Kidney capillary endothelial cell (primary cell): ENCODE results near the gene USP1.

ENCODE experiments used
- DNase-seq: peaks from one replicate; pipeline ENCODE4 v3.0.0-alpha.2; 2018; ENCODE audit warnings: low spot score

USP1 gene

DNA sequence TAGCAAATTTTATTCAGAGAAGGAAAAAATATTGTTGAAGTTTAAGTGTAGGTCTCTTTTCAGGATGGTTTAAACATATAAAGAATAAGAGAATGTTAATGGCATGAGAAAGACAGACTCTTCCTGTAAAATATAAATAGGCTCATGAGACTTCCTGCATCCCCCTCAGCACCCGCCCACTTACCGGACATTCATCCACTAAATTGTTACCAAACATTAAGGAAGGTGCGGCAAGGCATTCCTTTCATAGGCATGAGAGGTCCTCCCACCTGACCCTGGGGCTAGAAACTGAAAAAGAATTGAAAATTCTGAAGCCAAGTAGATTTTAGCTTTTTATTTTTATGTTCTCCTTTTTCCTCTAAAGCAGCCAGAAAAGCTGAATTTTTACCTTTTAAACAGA, 10.6 kb upstream of the USP1 start:
- DNase-seq, result no peak

DNA sequence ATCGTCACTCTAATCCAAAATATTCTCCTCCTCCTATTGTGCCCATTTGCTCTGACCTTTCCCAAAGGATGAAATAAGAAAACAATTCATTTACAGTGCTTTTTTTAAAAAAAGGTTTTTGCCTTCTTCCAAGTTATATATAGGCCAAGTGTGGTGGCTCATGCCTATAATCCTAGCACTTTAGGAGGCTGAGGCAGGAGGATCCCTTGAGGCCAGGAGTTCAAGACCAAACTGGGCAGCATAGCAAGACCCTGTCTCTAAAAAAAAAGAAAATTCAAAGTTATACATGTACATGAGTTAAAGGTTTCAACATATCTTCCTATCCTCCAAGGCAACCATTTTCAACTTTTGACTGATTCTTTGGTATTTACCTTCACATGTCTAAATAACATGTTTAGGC, 10.1 kb upstream of the USP1 start:
- DNase-seq, result no peak

DNA sequence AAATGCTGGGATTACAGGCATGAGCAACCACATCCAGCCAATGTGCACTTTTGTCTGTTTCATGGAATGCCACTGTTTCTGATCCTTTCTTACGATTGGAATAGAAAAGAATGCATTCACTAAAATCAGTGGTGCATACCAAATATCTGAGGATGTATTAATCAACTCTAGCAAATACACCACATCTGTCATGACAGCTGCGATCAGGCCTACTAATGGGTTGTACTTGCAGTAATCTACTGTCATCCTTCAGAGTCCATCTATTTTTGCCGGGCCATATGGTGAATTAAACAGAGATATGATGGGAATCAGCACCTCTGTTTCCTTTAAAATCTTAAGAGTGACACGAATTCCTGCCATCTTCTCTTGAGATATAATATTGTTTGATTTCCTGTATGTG, 8.5 kb upstream of the USP1 start:
- no peak for DNase-seq

DNA sequence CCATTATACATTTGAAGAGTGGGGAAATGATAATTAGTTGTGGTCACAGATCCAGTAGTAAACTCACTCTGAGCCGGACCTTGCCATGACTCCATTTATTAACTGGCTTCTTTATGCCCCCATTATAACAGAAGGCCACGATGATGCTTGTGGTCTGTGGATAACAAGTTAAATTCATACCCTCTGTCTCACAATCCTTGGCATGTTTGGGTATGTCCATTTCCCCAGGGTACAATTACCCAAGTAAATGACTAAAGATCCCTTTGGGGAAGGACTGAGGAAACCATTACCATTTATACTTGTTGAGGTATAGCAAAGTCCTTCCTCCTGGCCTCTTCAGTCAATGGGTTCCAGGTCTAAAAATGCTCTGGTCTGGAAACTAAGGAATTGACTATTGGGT, 7.3 kb upstream of the USP1 start:
- DNase-seq, result no peak

DNA sequence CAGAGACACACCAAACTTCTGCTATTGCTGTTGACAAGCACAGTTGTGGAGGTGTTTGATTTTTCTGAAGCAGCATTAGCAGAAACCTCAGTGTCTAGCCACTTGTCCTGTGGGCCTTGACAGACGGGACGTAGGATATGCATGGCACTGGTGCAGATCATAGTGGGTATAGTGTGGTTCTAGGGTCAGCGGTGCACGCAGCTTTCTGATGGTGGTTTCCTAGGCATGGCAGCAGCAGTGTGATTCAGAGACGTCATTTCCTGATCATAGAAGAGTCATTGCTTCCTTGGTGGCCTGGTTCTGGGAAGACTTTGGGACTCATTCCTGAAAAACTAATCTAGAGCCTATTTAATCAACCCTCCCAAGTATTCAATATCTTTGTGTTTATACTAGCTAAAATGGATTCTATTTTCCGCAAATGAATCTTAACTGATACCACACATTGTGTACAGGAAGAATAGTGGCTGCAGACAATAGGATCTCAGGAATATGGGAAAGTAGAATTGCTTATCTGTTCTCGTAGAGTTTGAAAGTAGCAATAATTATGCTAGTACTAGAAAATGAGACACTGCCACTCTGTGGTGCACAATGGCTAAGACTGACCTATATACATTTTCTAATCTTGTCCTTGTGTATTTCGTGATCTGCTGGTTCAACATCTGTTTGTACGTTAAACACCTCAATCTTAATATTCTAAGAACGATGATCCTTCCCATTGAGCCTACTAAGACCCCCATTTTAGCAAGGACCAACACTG, 2.8 kb upstream of the USP1 start:
- DNase-seq, result no peak

DNA sequence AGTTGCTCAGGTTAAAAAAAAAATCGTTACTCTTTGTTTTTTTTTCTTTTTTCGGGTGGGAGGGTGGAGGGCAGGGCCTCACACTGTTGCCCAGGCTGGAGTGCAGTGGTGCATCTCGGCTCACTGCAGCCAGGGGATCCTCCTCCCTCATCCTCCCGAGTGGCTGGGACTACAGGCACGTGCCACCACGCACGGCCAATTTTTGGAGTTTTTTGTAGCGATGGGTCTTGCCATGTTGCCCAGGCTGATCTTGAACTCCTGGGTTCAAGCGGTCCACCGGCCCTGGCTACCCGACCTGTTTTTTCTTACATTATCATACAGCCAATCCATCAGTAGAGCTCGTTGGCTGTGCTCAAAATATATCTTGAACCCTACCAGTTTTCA, 2.2 kb upstream of the USP1 start:
- DNase-seq, result no peak

DNA sequence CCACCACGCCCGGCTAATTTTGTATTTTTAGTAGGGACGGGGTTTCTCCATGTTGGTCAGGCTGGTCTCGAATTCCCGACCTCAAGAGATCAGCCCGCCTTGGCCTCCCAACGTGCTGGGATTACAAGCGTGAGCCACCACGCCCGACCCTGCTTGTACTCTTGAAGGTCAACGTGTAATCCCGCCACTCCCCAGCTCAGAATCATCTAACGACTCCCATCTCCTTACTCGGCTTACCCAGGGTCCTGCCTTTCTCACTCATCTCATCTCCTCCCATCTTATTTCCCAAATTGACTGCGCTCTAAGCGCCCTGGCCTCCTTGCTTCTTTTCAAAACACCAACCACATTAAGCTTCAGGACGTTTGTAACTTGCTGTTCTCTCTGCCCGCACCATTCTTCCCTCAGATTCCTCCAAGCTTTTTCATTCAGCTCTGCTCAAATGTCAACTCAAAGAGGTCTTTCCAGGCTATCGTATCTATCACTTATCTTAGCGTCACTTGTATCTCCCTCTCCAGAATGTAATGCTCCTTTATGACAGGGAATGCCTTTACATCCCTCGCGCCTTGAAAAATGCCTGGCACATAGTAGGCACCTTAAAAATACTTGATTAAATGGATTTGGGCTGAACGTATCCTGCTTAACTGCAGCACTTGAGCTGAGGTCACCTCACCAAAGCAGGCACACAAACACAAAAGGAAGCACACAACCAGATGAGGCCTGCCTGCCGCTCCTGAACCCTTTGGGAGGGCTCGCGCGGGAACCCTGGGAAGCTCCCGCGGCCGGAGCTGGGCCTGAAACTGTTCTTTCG, 1.4 kb upstream of the USP1 start:
- DNase-seq, result no peak

DNA sequence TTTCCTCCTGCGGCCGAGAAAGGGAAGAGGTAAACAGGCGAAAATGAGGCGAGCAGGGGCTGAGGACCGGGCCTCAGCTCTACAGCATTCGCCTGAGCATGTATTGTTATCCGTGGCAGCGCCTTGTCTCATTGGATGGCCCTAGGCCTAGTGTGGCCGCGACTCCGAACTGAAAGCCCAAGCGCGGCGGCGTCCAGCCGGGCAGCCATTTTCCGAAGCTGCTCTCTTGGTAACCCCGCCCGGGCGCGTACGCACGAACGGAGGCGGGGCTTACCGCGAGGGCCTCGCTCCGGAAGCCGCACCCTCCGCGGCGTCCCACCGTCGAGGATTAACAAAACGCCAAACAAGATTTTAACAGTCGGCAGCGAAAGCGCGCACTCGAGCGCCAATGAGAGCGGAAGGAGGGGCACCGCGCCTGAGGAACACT, 797 bp upstream of the USP1 start:
- DNase-seq, result no peak

DNA sequence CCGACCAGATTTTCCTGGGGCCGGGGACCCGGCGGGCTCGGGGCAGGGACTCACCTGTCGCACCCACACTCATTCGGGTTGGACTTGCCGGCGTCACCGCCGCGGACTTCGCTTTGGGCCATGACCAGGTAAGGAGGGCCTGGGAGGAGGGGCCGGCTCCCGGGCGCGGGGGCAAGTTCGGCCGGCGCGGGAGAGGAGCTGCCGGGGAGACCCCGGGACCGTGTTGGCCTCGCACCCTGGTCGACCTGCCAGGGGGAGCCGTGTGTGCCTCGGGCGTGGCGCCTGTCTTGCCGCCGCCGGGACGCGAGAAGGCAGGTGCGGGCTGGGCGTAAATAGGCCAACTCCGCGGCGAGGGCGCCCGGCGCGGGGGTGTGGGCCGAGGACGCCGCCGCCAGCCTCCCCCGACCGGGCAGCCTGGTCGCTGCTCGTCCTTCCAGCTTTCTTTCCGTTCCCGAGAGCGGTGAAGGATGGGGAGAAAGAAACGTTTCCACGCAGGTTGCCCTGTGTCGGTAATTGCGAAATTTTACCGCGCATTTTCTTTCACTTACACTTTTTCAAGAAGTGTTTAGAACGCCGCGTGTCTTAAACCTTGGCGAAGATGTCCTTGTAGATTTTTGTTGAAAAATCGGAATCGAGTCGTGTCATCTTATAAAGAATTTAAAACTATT, 558 bp downstream of the USP1 start:
- DNase-seq, result no peak

DNA sequence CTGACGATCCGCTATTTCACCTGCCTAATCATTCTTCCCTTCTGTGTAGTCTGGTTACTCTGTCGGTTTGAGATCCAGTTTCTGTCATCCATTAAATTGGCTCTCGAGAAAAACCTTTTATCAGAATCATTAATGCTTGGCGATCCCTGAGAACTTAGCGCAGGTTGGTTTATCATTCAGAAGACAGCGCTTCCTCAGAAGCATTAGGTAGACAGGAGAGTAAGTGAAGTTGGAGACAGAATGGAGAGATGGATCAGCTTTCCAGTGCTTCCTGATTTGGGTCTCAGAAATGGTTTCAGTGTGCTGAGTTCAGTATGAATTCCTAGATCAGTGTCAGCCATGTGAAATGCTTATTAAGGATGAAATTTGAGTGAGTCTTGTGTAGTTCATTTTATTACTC, 1.3 kb downstream of the USP1 start:
- DNase-seq, result no peak

DNA sequence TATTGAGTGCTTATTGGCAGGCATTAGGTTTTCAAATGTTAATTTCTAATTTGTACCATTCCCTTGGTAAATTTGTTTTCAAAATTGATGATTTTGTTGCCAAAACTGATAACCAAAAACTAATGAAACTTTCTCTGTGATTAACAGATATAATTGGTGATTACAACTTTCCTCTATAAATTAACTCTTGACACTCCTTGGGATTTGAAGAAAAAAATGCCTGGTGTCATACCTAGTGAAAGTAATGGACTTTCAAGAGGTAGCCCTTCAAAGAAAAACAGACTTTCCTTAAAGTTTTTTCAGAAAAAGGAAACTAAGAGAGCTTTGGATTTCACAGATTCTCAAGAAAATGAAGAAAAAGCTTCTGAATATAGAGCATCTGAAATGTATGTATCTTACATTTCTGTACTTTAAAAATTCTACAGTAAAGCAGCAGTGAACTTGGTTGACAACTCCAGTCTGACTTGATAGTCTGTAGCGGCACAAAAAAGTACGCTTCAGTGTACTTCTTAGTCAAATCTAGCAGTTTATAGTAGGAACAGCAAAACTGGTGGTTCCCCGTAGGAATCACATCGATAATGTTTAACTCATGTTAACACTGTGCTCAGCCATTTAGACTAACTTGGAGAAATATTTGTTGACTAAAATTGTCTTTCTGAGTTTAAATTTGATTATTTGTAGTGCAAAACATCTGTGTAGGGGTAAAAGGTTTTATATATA, 3.0 kb downstream of the USP1 start:
- DNase-seq, result no peak

DNA sequence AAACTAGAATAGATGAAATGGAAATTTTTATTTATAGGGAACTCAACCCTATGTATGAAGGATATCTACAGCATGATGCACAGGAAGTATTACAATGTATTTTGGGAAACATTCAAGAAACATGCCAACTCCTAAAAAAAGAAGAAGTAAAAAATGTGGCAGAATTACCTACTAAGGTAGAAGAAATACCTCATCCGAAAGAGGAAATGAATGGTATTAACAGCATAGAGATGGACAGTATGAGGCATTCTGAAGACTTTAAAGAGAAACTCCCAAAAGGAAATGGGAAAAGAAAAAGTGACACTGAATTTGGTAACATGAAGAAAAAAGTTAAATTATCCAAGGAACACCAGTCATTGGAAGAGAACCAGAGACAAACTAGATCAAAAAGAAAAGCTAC, 7.9 kb downstream of the USP1 start:
- no peak for DNase-seq

DNA sequence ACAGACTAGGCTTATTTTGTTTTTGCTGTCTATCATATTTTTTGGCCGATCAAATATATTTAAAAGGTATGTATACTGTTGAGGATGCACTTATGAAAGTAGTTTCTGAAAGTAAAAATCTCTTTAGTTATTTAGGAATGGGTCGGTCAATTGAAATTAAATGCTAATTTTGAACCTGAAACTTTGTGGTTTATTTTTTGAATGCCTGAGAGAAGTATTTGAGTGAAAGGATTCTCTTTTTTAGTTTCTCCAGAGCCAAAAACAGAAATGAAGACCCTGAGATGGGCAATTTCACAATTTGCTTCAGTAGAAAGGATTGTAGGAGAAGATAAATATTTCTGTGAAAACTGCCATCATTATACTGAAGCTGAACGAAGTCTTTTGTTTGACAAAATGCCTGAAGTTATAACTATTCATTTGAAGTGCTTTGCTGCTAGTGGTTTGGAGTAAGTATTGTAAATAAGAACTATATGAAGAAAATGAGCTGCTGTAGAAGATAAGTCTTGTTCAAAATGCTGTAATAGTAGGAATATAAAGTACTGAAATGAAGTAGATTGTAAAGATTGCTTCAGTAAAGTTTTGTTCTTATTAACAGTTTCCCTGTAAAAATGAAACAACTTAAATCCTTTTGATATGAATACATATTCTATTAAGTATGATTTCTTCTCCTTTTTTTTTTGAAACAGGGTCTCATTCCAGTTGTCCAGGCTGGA, 11.5 kb downstream of the USP1 start:
- no peak for DNase-seq

DNA sequence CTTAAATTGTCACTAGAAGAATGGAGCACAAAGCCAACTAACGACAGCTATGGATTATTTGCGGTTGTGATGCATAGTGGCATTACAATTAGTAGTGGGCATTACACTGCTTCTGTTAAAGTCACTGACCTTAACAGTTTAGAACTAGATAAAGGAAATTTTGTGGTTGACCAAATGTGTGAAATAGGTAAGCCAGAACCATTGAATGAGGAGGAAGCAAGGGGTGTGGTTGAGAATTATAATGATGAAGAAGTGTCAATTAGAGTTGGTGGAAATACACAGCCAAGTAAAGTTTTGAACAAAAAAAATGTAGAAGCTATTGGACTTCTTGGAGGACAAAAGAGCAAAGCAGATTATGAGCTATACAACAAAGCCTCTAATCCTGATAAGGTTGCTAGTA, 13.5 kb downstream of the USP1 start:
- DNase-seq, result no peak

DNA sequence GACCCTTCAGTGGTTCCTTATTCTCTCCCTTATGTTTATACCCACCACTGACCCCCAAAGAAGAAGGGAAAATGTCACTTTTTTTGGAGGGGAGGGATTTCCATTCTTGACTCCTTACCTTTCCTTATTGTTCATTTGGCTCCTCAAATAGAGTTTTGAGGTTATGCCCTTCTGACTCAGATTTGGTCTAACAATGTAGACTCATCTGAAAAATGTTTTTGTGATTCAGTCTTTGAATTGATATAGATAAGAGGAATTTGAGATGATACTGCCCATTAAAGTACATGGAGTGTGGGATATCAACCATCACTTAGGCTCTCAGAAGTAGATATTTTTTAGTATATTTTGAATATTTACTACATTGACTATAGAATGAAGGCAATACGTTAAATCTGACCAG, 16.1 kb downstream of the USP1 start:
- no peak for DNase-seq

DNA sequence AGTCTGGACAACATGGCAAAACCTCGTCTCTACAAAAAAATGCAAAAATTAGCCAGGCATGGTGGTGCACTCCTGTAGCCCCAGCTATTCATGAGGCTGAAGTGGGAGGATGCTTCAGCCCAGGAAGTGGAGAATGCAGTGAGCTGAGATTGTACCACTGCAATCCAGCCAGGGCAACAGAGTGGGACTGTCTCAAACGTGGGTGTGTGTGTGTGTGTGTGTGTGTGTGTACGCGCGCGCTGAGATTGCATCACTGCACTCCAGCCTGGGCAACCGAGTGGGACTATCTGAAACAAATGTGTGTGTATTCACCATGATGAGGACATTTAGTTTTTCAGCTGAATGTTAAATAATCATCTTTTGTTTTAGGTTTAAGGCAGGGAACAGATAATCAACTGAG, 21.1 kb downstream of the USP1 start:
- DNase-seq, result no peak

DNA sequence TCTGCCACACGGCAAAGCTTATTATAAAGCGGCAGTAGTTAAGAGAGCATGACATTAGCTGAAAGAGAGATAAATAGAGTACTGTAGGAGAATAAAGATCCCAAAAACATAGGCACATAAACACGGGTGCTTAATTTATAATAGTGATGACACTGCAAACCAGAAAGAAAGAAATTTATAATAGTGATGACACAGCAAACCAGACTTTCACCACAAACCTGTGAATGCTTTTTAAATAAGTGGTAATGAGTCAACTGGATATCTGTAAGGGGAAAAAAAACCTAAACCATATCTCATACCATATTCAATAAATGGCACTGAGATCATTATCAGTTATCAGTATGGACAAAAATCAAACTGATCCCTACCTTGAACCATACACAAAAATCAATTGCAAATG, 25.5 kb downstream of the USP1 start:
- DNase-seq, result no peak

DNA sequence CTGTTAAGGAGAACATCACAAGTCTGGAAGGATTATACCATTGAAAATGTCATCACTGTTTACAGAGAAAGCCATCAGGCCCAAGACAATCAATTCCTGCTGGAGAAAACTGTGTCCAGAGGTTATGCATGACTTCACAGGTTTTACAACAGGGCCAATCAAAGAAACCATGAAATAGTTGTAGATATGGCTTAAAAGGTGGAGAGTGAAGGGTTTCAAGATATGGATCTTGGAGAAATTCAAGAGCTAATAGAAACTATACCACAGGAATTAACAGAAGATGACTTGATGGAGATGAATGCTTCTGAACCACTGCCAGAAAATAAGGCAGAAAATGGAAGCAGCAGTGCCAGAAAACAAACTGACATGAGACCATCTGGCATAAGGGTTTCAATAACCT, 30.2 kb downstream of the USP1 start:
- no peak for DNase-seq

DNA sequence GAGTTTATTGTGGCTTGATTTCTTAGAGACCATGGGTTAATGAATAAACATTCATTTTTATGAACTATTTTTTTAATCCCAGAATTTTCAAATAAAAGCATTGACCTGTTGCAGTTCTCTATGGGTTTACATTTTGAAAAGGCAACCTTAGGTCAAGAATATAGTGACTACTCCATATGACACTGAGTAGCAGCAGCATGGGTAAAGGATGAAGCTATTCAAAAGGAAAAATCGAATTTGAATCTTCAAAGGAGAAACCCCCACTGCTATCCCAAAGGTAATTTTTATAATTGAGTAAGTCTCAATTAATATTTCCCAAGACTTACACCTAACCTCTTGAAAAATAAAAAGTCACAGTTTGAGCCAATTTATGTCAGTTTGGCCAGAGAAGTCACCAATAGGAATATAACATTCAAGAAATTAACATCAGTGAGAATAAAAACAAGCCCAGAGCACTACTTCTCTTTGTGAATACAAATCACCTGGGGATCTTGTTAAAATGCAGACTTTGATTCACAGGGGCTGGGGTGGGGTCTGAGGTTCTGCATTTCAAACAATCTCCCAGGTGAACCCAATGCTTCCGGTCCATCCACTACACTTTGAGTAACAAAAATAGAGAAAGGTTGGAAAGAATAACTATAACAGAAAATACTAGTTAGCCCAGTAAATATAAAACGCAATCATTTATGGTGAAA, 39.8 kb downstream of the USP1 start:
- DNase-seq, result no peak

DNA sequence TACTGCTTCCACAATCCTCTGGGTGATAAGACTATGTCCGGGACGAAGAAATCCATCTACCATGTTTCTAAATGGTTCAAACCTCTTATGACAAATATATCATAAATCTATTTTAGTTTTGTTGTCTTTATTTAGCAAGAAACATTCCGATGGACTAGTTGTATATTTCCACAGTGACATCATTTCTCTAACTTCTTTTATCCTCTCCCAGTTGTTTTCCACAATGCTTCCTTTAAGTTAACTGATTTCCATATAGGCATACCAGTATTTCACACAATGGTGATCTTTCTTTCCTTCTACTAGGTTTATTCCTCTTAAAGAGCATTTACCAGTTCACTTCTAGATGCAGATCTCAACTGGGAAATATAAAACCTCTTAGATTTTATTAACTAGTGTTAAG, 44.8 kb downstream of the USP1 start:
- DNase-seq, result no peak

DNA sequence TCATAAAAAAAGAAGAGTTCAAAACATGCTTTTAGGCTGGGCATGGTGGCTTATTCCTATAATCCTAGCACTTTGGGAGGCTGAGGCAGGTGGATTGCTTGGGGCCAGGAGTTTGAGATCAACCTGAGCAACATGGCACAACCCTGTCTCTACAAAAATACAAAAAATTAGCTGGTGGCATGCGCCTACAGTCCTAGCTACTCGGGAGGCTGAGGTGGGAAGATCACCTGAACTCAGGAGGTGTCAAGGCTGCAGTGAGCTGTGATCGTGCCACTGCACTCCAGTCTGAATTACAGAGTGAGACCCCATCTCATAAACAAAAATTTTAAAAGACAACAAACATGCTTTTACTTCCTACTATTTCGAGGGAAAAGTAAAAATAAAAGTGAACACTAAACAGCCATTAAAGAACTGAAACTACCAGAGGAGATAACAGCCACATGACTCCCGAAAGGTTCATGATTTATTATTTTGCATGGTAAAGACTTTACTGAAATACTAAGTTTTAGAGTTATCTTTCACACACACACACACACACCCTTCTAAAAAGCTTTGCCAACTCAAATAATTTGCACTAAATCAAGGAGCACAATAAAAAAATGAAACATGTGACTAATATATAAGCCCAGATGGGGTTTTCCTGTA, 48.1 kb downstream of the USP1 start:
- DNase-seq, result no peak
